GM12878 (cell line): ENCODE measurements around the gene DENND1A. TPM values are rescaled to one million over a fixed set of nuclear protein-coding genes. Genes with fewer than 3 reads are reported as not detected.

Experiments
- ATAC-seq: fragments of 200-7000 bp; cut with Tn5 transposase; 3 replicates; pipeline ENCODE4 v1.9.1; 2020; ENCODE audit warnings: mild to moderate bottlenecking, moderate library complexity
- BruUV-seq: library from RNA; stranded (reverse); fragments of 400-500 nt; replicated peaks from 2 replicates; lab custom pipeline; 2021; lab: Mats Ljungman, UMichigan
- CTCF ChIA-PET: fragments of 300-600 bp; sonication (Branson Sonifier 250); formaldehyde crosslinking; extraction: SDS; loops from one replicate; lab custom pipeline; 2021; ENCODE audit warnings: inconsistent platforms; lab: Yijun Ruan, JAX
- POLR2A ChIA-PET: fragments of 350-600 bp; formaldehyde crosslinking; extraction: SDS; loops from one replicate; lab custom pipeline; 2021; ENCODE audit warnings: inconsistent platforms; lab: Charles Lee
- RAD21 ChIA-PET: fragments of 300-600 bp; sonication (Branson Sonifier 250); formaldehyde crosslinking; loops from one replicate; lab custom pipeline; 2023; ENCODE audit warnings: antibody characterized with exemption; ENCODE audit not compliant: unreplicated experiment; lab: Charles Lee
- SMC1A ChIA-PET: fragments of 300-600 bp; sonication (Branson Sonifier 250); formaldehyde crosslinking; loops from one replicate; lab custom pipeline; 2023; ENCODE audit not compliant: unreplicated experiment, uncharacterized antibody; lab: Charles Lee
- DNase-seq: peaks from one replicate; pipeline ENCODE4 v3.0.0-alpha.2; 2011; ENCODE audit warnings: low read depth, low spot score
- FAIRE-seq: peaks from 3 replicates; lab custom pipeline; 2011; peaks lifted over from hg19 to GRCh38; lab: Jason Lieb, UNC
- H2AFZ ChIP-seq: 2 replicates; pipeline ENCODE4 v1.6.0; 2011; ENCODE audit warnings: low read depth, low read length, control low read depth; ENCODE audit not compliant: control insufficient read depth
- H3K27ac ChIP-seq: 2 replicates; pipeline ENCODE4 v1.5.1; 2011; ENCODE audit warnings: control low read depth; ENCODE audit not compliant: control insufficient read depth, insufficient read depth
- H3K27me3 ChIP-seq, 2 experiments: replicated peaks in 1 of 2; 2 replicates each; pipeline versions ENCODE4 v1.6.0 to v1.6.1; 2011; ENCODE audit warnings: low read length in 1 of 2; ENCODE audit not compliant: control insufficient read depth in 2 of 2, insufficient read depth in 2 of 2
- H3K36me3 ChIP-seq, 2 experiments: 2 replicates each; pipeline ENCODE4 v1.5.1; 2011; ENCODE audit warnings: low read length in 1 of 2; ENCODE audit not compliant: control insufficient read depth in 2 of 2, insufficient read depth in 2 of 2
- H3K4me1 ChIP-seq: 2 replicates; pipeline ENCODE4 v1.6.1; 2011; ENCODE audit warnings: mild to moderate bottlenecking, low read length, moderate library complexity, mixed read lengths; ENCODE audit not compliant: control insufficient read depth, insufficient read depth
- H3K4me2 ChIP-seq: 2 replicates; pipeline ENCODE4 v1.6.0; 2011; ENCODE audit warnings: control low read depth; ENCODE audit not compliant: control insufficient read depth, insufficient read depth
- H3K4me3 ChIP-seq: fragments of 200-600 bp; sonication (generic); 2 replicates; pipeline ENCODE4 v1.5.1; 2016
- H3K79me2 ChIP-seq: 2 replicates; pipeline ENCODE4 v1.6.0; 2011; ENCODE audit warnings: low read length; ENCODE audit not compliant: control insufficient read depth, insufficient read depth
- H3K9ac ChIP-seq: 2 replicates; pipeline ENCODE4 v1.8.0; 2011; ENCODE audit warnings: low read length, control low read depth, mixed read lengths; ENCODE audit not compliant: control insufficient read depth, insufficient read depth
- H3K9me3 ChIP-seq: replicated peaks from 3 replicates; pipeline ENCODE4 v1.5.1; 2011; ENCODE audit warnings: mild to moderate bottlenecking, low read length; ENCODE audit not compliant: control insufficient read depth, insufficient read depth
- H4K20me1 ChIP-seq: 2 replicates; pipeline ENCODE4 v1.6.0; 2011; ENCODE audit not compliant: control insufficient read depth, insufficient read depth
- ASH2L ChIP-seq: fragments of 300-600, 200-600 bp; sonication (generic); IDR thresholded peaks from 2 replicates; pipeline ENCODE4 v1.6.1; 2017; ENCODE audit warnings: low read depth, mild to moderate bottlenecking, borderline replicate concordance
- ETV6 ChIP-seq, 2 experiments: fragments of 450-650 bp in 1 of 2; IDR thresholded peaks in 1 of 2; conservative IDR thresholded peaks in 1 of 2; 2 replicates each; pipeline ENCODE4 v1.6.1; 2014; ENCODE audit warnings: antibody characterized with exemption in 1 of 2, borderline replicate concordance in 1 of 2, low read depth in 1 of 2, mild to moderate bottlenecking in 1 of 2, moderate library complexity in 1 of 2
- PML ChIP-seq: IDR thresholded peaks from 2 replicates; pipeline ENCODE4 v1.6.1; 2012; ENCODE audit warnings: low read length, inconsistent platforms
- RFX5 ChIP-seq: IDR thresholded peaks from 2 replicates; pipeline ENCODE4 v1.6.1; 2011; ENCODE audit warnings: low read depth, low read length, improper control_type of control experiment
- SMAD5 ChIP-seq: IDR thresholded peaks from 2 replicates; pipeline ENCODE4 v1.6.1; 2016; ENCODE audit warnings: antibody characterized with exemption, low read depth
- SUPT20H ChIP-seq: IDR thresholded peaks from 2 replicates; pipeline ENCODE4 v1.6.1; 2011; ENCODE audit warnings: low read depth, mild to moderate bottlenecking, low read length, moderate library complexity, borderline replicate concordance; ENCODE audit not compliant: control insufficient read depth
- TAF1 ChIP-seq: IDR thresholded peaks from 2 replicates; pipeline ENCODE4 v1.6.1; 2011; ENCODE audit warnings: mild to moderate bottlenecking, low read depth, low read length, borderline replicate concordance
- ZBED1 ChIP-seq: IDR thresholded peaks from 2 replicates; pipeline ENCODE4 v1.6.1; 2016; ENCODE audit warnings: borderline replicate concordance
- ZNF384 ChIP-seq: IDR thresholded peaks from 2 replicates; pipeline ENCODE4 v1.6.1; 2012; ENCODE audit warnings: low read depth, mild to moderate bottlenecking, low read length, improper control_type of control experiment, borderline replicate concordance
- ZZZ3 ChIP-seq: IDR thresholded peaks from 2 replicates; pipeline ENCODE4 v1.6.1; 2011; ENCODE audit warnings: low read depth; ENCODE audit not compliant: control insufficient read depth, insufficient read length
- WGBS: methylation state at CpG from one replicate; pipeline ENCODE4 v1.1.6; 2016; ENCODE audit warnings: low lambda C conversion rate; ENCODE audit not compliant: insufficient replicate concordance, insufficient coverage; ENCODE audit errors: missing lambda C conversion rate; 5-methylcytosine and 5-hydroxymethylcytosine counted together
- in situ Hi-C: fragments of 300-500 bp; cut with MboI; formaldehyde crosslinking; loops from 9 replicates; pipeline ENCODE4 v1.14.3; 2018; ENCODE audit warnings: mixed read lengths
- intact Hi-C: fragments of 100-400 bp; cut with micrococcal nuclease; formaldehyde crosslinking; loops from one replicate; pipeline ENCODE4 v1.14.2; 2022; ENCODE audit not compliant: unreplicated experiment
- polyA plus RNA-seq, 11 experiments: library from polyadenylated mRNA; depleted of rRNA in 4 of 11; unstranded in 6 of 11; stranded (reverse) in 5 of 11; fragments of >200 nt; fragmentation: Nextera tagmentation in 4 of 11; fragmentation: Illumina TruSeq in 1 of 11; extraction: Ambion mirVana in 4 of 11; extraction: Trizol in 1 of 11; gene quantifications; 1 replicate in 1 of 11; 2 replicates in 10 of 11; pipeline versions ENCODE4 v1.2.1 to v1.2.3, GENCODE V29; 2011 to 2016; ENCODE audit warnings: inconsistent platforms in 2 of 11, missing spikeins in 2 of 11, low read depth in 1 of 11
- total RNA-seq, 4 experiments: library from RNA; depleted of rRNA in 3 of 4; stranded (reverse); fragments of >200 nt in 3 of 4; fragmentation: Illumina TruSeq in 1 of 4; extraction: Trizol in 1 of 4; gene quantifications; 2 replicates each; pipeline versions ENCODE4 v1.2.1 to v1.2.3, GENCODE V29; 2013 to 2021
- TF ChIP-seq, protein P1 (sequence below): fragments of 450-650 bp; IDR thresholded peaks from 2 replicates; pipeline ENCODE4 v1.6.1; 2017; ENCODE audit warnings: mild to moderate bottlenecking, moderate library complexity
- TF ChIP-seq, protein P2 (sequence below): fragments of 450-650 bp; IDR thresholded peaks from 2 replicates; pipeline ENCODE4 v1.6.1; 2018; ENCODE audit warnings: borderline replicate concordance, mild to moderate bottlenecking; ENCODE audit not compliant: partially characterized antibody

DENND1A gene
- total and polyA plus RNA-seq, 10 of the 15 experiments (the other 5 are each of a cell fraction or from before 2014, with no cell fraction given), result 14.1 to 48.6 (median 35.2) TPM

DNA sequence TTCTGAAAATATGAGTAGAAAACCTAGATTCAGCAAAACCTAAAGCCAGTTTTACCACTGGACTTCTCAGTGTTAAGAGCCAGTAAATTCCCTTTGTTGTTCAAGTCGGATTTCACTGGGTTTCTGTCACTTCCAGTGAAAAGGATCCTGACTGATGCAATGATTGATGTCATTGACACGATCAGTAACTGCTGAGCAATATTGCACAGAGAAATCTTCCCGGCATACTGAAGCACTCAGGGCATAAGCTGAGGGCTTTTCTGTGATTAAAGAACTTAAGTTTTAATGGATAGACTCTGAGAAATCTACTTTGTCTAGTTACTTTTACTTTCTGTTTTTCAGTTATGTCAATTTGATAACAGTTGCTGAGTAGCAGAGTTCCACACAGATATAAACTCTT is 61.9 kb downstream of the DENND1A start (continued):
- TF ChIP-seq SUPT20H, result no peak
- TF ChIP-seq, protein P1, sequence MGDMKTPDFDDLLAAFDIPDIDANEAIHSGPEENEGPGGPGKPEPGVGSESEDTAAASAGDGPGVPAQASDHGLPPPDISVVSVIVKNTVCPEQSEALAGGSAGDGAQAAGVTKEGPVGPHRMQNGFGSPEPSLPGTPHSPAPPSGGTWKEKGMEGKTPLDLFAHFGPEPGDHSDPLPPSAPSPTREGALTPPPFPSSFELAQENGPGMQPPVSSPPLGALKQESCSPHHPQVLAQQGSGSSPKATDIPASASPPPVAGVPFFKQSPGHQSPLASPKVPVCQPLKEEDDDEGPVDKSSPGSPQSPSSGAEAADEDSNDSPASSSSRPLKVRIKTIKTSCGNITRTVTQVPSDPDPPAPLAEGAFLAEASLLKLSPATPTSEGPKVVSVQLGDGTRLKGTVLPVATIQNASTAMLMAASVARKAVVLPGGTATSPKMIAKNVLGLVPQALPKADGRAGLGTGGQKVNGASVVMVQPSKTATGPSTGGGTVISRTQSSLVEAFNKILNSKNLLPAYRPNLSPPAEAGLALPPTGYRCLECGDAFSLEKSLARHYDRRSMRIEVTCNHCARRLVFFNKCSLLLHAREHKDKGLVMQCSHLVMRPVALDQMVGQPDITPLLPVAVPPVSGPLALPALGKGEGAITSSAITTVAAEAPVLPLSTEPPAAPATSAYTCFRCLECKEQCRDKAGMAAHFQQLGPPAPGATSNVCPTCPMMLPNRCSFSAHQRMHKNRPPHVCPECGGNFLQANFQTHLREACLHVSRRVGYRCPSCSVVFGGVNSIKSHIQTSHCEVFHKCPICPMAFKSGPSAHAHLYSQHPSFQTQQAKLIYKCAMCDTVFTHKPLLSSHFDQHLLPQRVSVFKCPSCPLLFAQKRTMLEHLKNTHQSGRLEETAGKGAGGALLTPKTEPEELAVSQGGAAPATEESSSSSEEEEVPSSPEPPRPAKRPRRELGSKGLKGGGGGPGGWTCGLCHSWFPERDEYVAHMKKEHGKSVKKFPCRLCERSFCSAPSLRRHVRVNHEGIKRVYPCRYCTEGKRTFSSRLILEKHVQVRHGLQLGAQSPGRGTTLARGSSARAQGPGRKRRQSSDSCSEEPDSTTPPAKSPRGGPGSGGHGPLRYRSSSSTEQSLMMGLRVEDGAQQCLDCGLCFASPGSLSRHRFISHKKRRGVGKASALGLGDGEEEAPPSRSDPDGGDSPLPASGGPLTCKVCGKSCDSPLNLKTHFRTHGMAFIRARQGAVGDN, result no peak
- TF ChIP-seq PML, result no peak
- no peak for TF ChIP-seq RFX5
- TF ChIP-seq ZZZ3, result no peak
- TF ChIP-seq ETV6 (conservative IDR thresholded peaks at IDR 0.05 in 1 of 2, IDR thresholded peaks at IDR 0.05 in 1 of 2; ENCODE audit: borderline replicate concordance in 1 of 2, low read depth in 1 of 2), result no peak
- no peak for TF ChIP-seq SMAD5

DNA sequence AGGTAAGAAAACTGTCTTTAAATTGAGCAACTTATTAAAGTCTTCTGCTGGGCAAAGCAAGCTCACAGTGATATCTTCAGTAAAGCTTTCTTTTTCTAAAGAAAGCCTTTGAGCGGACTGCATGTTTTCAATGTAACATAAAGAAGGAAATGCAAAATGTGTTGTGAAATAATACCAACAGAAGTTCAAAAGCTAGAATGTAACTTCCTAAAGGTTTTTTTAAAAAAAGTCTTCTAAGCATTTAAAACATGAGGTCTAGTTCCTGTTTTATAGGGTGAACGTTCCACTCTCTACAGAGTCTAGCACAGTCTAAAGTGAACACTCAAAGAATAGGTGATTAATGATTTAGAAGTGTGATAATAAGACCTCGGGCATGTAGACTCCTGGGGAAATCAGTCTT is 62.9 kb downstream of the DENND1A start:
- Histone ChIP-seq H3K9me3 (no peaks in the 10 kb centered on the region), H3K4me3 (no peak overlapping the region), H3K36me3 (no peaks in the 10 kb centered on the region; a peak in 1 of 4 replicates), H3K9ac (no peak overlapping the region), H3K4me1 (peaks cover 20% of the 10 kb centered on the region), H2AFZ (peak overlapping the region; percentile 15; the same call in 1 of the 2 replicates), H3K79me2 (peaks cover 11% of the 10 kb centered on the region), H4K20me1 (no peaks in the 10 kb centered on the region), H3K4me2 (peak overlapping the region; percentile 38; the same call in 1 of the 2 replicates), H3K27me3 (no peaks in the 10 kb centered on the region), H3K27ac (peak overlapping the region; percentile 50)
- no peak for DNase-seq
- intact Hi-C loops, result no loop called here
- in situ Hi-C loops, result no loop called here
- BruUV-seq, result no TSS peak
- FAIRE-seq, result peak; percentile 66
- TF ChIP-seq, protein P2, sequence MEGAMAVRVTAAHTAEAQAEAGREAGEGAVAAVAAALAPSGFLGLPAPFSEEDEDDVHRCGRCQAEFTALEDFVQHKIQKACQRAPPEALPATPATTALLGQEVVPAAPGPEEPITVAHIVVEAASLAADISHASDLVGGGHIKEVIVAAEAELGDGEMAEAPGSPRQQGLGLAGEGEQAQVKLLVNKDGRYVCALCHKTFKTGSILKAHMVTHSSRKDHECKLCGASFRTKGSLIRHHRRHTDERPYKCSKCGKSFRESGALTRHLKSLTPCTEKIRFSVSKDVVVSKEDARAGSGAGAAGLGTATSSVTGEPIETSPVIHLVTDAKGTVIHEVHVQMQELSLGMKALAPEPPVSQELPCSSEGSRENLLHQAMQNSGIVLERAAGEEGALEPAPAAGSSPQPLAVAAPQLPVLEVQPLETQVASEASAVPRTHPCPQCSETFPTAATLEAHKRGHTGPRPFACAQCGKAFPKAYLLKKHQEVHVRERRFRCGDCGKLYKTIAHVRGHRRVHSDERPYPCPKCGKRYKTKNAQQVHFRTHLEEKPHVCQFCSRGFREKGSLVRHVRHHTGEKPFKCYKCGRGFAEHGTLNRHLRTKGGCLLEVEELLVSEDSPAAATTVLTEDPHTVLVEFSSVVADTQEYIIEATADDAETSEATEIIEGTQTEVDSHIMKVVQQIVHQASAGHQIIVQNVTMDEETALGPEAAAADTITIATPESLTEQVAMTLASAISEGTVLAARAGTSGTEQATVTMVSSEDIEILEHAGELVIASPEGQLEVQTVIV, result no peak
- TF ChIP-seq TAF1, result no peak
- TF ChIP-seq ZBED1, result no peak
- TF ChIP-seq ZNF384, result peak; percentile 66
- TF ChIP-seq ASH2L, result no peak
- ChIA-PET SMC1A (interaction anchor here (0.8 to 3.9 kb wide), 17 partner anchors 12 to 229 kb away, joined by 3 to 14 read pairs (median 4); no protein-coding TSS in a partner anchor), RAD21 (interaction anchor here (0.6 to 1.4 kb wide), 6 partner anchors 27 to 256 kb away, joined by 3 to 4 read pairs (median 4); no protein-coding TSS in a partner anchor), CTCF (interaction anchor here (0.6 to 2.3 kb wide), 3 partner anchors 74 to 831 kb away, joined by 4 to 5 read pairs (median 4); no protein-coding TSS in a partner anchor), POLR2A (interaction anchor here (1.0 to 1.3 kb wide), 2 partner anchors 29 to 87 kb away, joined by 3 read pairs; no protein-coding TSS in a partner anchor)
- ATAC-seq, result peak; percentile 78
- WGBS, result 61% methylated on average over 3 of the region's 3 CpGs
